GM23338 (cell line): ENCODE data around the gene PMP22. TPM values are rescaled to one million over a fixed set of nuclear protein-coding genes. Genes with fewer than 3 reads are reported as not detected.

Experiments used
- ATAC-seq: fragments of 200-7000 bp; cut with Tn5 transposase; 3 replicates; pipeline ENCODE4 v1.9.1; 2020
- DNase-seq: peaks from one replicate; pipeline ENCODE4 v3.0.0-alpha.2; 2015; ENCODE audit warnings: low spot score
- H2AFZ ChIP-seq: fragments of 200-600 bp; sonication (generic); 2 replicates; pipeline ENCODE4 v1.8.0; 2016; ENCODE audit warnings: antibody characterized with exemption, mild to moderate bottlenecking, moderate library complexity
- H3F3A ChIP-seq: fragments of 200-600 bp; sonication (generic); replicated peaks from 2 replicates; pipeline ENCODE4 v1.8.0; 2017; ENCODE audit warnings: antibody characterized with exemption, mixed run types, low read depth
- H3K27ac ChIP-seq: fragments of 200-600 bp; sonication (generic); 2 replicates; pipeline ENCODE4 v1.6.1; 2016; ENCODE audit warnings: low read depth
- H3K27me3 ChIP-seq: fragments of 200-600 bp; sonication (generic); 2 replicates; pipeline ENCODE4 v1.8.0; 2016; ENCODE audit warnings: mild to moderate bottlenecking, mixed run types, moderate library complexity; ENCODE audit not compliant: insufficient read depth
- H3K36me3 ChIP-seq: fragments of 200-600 bp; sonication (generic); 2 replicates; pipeline ENCODE4 v1.8.0; 2016; ENCODE audit warnings: mild to moderate bottlenecking; ENCODE audit not compliant: insufficient read depth
- H3K4me1 ChIP-seq: fragments of 200-600 bp; sonication (generic); 2 replicates; pipeline ENCODE4 v1.8.0; 2016; ENCODE audit warnings: mild to moderate bottlenecking, moderate library complexity; ENCODE audit not compliant: insufficient read depth
- H3K4me2 ChIP-seq: fragments of 200-600 bp; sonication (generic); 2 replicates; pipeline ENCODE4 v1.7.1; 2017; ENCODE audit warnings: mixed run types
- H3K4me3 ChIP-seq: fragments of 200-600 bp; sonication (generic); 2 replicates; pipeline ENCODE4 v1.6.1; 2016; ENCODE audit warnings: mixed run types
- H3K79me2 ChIP-seq: fragments of 200-600 bp; sonication (generic); replicated peaks from 2 replicates; pipeline ENCODE4 v1.8.0; 2017; ENCODE audit warnings: mild to moderate bottlenecking; ENCODE audit not compliant: insufficient read depth
- H3K9me2 ChIP-seq: fragments of 200-600 bp; sonication (generic); 2 replicates; pipeline ENCODE4 v1.8.0; 2017; ENCODE audit not compliant: insufficient read depth
- H4K20me1 ChIP-seq: fragments of 200-600 bp; sonication (generic); replicated peaks from 2 replicates; pipeline ENCODE4 v1.8.0; 2017; ENCODE audit warnings: mild to moderate bottlenecking; ENCODE audit not compliant: insufficient read depth
- H3K27ac Mint-ChIP-seq: 2 replicates; pipeline ENCODE4 v1.8.0; 2020; ENCODE audit warnings: inconsistent platforms, mild to moderate bottlenecking, moderate library complexity, mixed read lengths
- H3K27me3 Mint-ChIP-seq: 3 replicates; pipeline ENCODE4 v1.8.0; 2022; ENCODE audit warnings: low read depth, mild to moderate bottlenecking, moderate library complexity, mixed read lengths, inconsistent platforms; ENCODE audit not compliant: insufficient read depth, poor library complexity
- H3K36me3 Mint-ChIP-seq: 3 replicates; pipeline ENCODE4 v1.8.0; 2021; ENCODE audit warnings: low read depth, mild to moderate bottlenecking, inconsistent platforms, moderate library complexity, mixed read lengths
- H3K4me1 Mint-ChIP-seq: 3 replicates; pipeline ENCODE4 v1.8.0; 2020; ENCODE audit warnings: mild to moderate bottlenecking, inconsistent platforms, mixed read lengths
- H3K4me3 Mint-ChIP-seq: 3 replicates; pipeline ENCODE4 v1.8.0; 2021; ENCODE audit warnings: moderate library complexity, mild to moderate bottlenecking, inconsistent platforms, mixed read lengths
- H3K9me3 Mint-ChIP-seq: 3 replicates; pipeline ENCODE4 v1.8.0; 2020; ENCODE audit warnings: moderate library complexity, mild to moderate bottlenecking, inconsistent platforms, mixed read lengths
- CREB1 ChIP-seq: fragments of 250-450 bp; sonication (Bioruptor Pico); IDR thresholded peaks from 2 replicates; pipeline ENCODE4 v1.5.0; 2020; ENCODE audit warnings: low read depth, mild to moderate bottlenecking, moderate library complexity
- EZH2 ChIP-seq: fragments of 200-600 bp; sonication (generic); IDR thresholded peaks from one replicate; pipeline ENCODE4 v1.8.0; 2017; ENCODE audit warnings: antibody characterized with exemption, mild to moderate bottlenecking, low read depth; ENCODE audit not compliant: unreplicated experiment
- EZH2phosphoT487 ChIP-seq: fragments of 200-600 bp; sonication (generic); IDR thresholded peaks from one replicate; pipeline ENCODE4 v1.8.1; 2018; ENCODE audit warnings: antibody characterized with exemption; ENCODE audit not compliant: unreplicated experiment
- JUNB ChIP-seq: IDR thresholded peaks from one replicate; pipeline ENCODE4 v1.6.1; 2016; ENCODE audit warnings: antibody characterized with exemption; ENCODE audit not compliant: unreplicated experiment
- NANOG ChIP-seq: IDR thresholded peaks from 2 replicates; pipeline ENCODE4 v1.6.1; 2016; ENCODE audit warnings: antibody characterized with exemption, borderline replicate concordance
- POLR2AphosphoS5 ChIP-seq: IDR thresholded peaks from 2 replicates; pipeline ENCODE4 v1.6.1; 2016; ENCODE audit warnings: antibody characterized with exemption, low read depth
- STAT1 ChIP-seq: IDR thresholded peaks from one replicate; pipeline ENCODE4 v1.6.1; 2016; ENCODE audit warnings: antibody characterized with exemption; ENCODE audit not compliant: unreplicated experiment
- ZNF114 ChIP-seq: fragments of 250-450 bp; sonication (Bioruptor Pico); IDR thresholded peaks from 2 replicates; pipeline ENCODE4 v1.5.0; 2020; ENCODE audit warnings: mild to moderate bottlenecking, moderate library complexity
- ZNF331 ChIP-seq: fragments of 250-450 bp; sonication (Bioruptor Pico); IDR thresholded peaks from 2 replicates; pipeline ENCODE4 v1.5.0; 2020; ENCODE audit warnings: low read depth, mild to moderate bottlenecking, moderate library complexity
- long read RNA-seq: library from polyadenylated mRNA; unstranded; transcript quantifications from one replicate; pipeline ENCODE4 v2.0.0, GENCODE V29; 2020; ENCODE audit not compliant: unreplicated experiment
- polyA plus RNA-seq: library from polyadenylated mRNA; unstranded; fragments of >200 nt; fragmentation: Nextera tagmentation; extraction: Ambion mirVana; gene quantifications from 2 replicates; pipeline ENCODE4 v1.2.1, GENCODE V29; 2016
- total RNA-seq: library from RNA; depleted of rRNA; stranded (reverse); fragments of >200 nt; shearing (Covaris generic); gene quantifications from 2 replicates; pipeline ENCODE4 v1.2.3, GENCODE V29; 2014; rRNA removed
- TF ChIP-seq, protein P1 (sequence below): IDR thresholded peaks from 2 replicates; pipeline ENCODE4 v1.6.1; 2016; ENCODE audit warnings: antibody characterized with exemption
- TF ChIP-seq, protein P2 (sequence below): fragments of 250-450 bp; sonication (Bioruptor Pico); IDR thresholded peaks from 2 replicates; pipeline ENCODE4 v1.5.0; 2020; ENCODE audit warnings: mild to moderate bottlenecking, moderate library complexity
- TF ChIP-seq, protein P3 (sequence below): IDR thresholded peaks from one replicate; pipeline ENCODE4 v1.6.1; 2018; ENCODE audit warnings: antibody characterized with exemption; ENCODE audit not compliant: unreplicated experiment
- TF ChIP-seq, protein P4 (sequence below), 2 experiments: fragments of 200-600 bp in 1 of 2; sonication (generic) in 1 of 2; conservative IDR thresholded peaks; 2 replicates each; pipeline versions ENCODE4 v1.5.1 to v1.6.1; 2016 to 2017; ENCODE audit warnings: antibody characterized with exemption in 2 of 2, low read depth in 2 of 2, mild to moderate bottlenecking in 2 of 2, moderate library complexity in 1 of 2

PMP22 gene
- total RNA-seq (1.6 and 2.2 TPM in 2 replicates), polyA plus RNA-seq (0.94 and 1.2 TPM in 2 replicates)
- long read RNA-seq, partial matches to known transcripts: 5 of 5 reads
- long read RNA-seq, other reads (novel, unspliced or antisense): 0 of 5 reads

DNA sequence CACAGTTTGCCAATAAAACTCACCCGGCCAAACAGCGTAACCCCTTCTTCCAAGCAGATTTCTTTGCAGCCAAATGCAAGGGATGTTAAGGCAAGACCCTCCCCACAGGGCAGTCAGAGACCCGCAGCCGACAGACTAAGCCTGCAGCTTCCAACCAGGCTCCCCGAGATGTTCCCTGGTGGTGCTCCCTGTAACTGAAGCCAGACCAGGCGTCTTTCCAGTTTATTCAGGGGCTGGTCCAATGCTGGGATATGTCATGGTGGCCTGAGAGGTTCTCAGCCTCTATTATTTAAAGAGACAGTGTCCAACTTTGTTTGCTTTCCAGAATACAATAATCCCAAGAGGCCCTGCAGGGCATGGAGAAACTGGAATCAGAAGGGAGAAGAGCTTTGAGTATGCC lies at the start of gene PMP22:
Gene PMP22, minus strand, starts transcription at position 196 of the 400 bp plus-strand sequence. CDS start 4,599 bp downstream, outside the sequence.
- Mint-ChIP-seq H3K4me1 (peaks cover 17% of the 10 kb centered on the region; the same call in 2 of the 3 replicates), H3K36me3 (no peaks in the 10 kb centered on the region), H3K4me3 (no peak within 1 kb of the TSS), H3K27ac (no peak within 1 kb of the TSS), H3K27me3 (peaks cover 53% of the 10 kb centered on the region), H3K9me3 (no peaks in the 10 kb centered on the region)
- Histone ChIP-seq H3K4me2 (no peak within 1 kb of the TSS), H3K4me1 (peaks cover 16% of the 10 kb centered on the region; the same call in 1 of the 2 replicates), H3K36me3 (no peaks in the 10 kb centered on the region), H3K9me2 (no peaks in the 10 kb centered on the region), H3K4me3 (no peak within 1 kb of the TSS), H2AFZ (no peak within 1 kb of the TSS), H3F3A (peaks cover 4% of the 10 kb centered on the region; the same call in 1 of the 2 replicates), H4K20me1 (no peaks in the 10 kb centered on the region), H3K27me3 (peaks cover 58% of the 10 kb centered on the region), H3K27ac (no peak within 1 kb of the TSS), H3K79me2 (no peaks in the 10 kb centered on the region)
- peak; percentile 37 for DNase-seq
- no peak for ATAC-seq
- TF ChIP-seq POLR2AphosphoS5 (no peak), NANOG (no peak), ZNF114 (CRISPR knock-in tag) (no peak), JUNB (no peak), STAT1 (no peak), EZH2 (no peak), CREB1 (no peak), EZH2phosphoT487 (no peak), ZNF331 (no peak)
- TF ChIP-seq, protein P1, sequence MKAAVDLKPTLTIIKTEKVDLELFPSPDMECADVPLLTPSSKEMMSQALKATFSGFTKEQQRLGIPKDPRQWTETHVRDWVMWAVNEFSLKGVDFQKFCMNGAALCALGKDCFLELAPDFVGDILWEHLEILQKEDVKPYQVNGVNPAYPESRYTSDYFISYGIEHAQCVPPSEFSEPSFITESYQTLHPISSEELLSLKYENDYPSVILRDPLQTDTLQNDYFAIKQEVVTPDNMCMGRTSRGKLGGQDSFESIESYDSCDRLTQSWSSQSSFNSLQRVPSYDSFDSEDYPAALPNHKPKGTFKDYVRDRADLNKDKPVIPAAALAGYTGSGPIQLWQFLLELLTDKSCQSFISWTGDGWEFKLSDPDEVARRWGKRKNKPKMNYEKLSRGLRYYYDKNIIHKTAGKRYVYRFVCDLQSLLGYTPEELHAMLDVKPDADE: no peak
- TF ChIP-seq, protein P2, sequence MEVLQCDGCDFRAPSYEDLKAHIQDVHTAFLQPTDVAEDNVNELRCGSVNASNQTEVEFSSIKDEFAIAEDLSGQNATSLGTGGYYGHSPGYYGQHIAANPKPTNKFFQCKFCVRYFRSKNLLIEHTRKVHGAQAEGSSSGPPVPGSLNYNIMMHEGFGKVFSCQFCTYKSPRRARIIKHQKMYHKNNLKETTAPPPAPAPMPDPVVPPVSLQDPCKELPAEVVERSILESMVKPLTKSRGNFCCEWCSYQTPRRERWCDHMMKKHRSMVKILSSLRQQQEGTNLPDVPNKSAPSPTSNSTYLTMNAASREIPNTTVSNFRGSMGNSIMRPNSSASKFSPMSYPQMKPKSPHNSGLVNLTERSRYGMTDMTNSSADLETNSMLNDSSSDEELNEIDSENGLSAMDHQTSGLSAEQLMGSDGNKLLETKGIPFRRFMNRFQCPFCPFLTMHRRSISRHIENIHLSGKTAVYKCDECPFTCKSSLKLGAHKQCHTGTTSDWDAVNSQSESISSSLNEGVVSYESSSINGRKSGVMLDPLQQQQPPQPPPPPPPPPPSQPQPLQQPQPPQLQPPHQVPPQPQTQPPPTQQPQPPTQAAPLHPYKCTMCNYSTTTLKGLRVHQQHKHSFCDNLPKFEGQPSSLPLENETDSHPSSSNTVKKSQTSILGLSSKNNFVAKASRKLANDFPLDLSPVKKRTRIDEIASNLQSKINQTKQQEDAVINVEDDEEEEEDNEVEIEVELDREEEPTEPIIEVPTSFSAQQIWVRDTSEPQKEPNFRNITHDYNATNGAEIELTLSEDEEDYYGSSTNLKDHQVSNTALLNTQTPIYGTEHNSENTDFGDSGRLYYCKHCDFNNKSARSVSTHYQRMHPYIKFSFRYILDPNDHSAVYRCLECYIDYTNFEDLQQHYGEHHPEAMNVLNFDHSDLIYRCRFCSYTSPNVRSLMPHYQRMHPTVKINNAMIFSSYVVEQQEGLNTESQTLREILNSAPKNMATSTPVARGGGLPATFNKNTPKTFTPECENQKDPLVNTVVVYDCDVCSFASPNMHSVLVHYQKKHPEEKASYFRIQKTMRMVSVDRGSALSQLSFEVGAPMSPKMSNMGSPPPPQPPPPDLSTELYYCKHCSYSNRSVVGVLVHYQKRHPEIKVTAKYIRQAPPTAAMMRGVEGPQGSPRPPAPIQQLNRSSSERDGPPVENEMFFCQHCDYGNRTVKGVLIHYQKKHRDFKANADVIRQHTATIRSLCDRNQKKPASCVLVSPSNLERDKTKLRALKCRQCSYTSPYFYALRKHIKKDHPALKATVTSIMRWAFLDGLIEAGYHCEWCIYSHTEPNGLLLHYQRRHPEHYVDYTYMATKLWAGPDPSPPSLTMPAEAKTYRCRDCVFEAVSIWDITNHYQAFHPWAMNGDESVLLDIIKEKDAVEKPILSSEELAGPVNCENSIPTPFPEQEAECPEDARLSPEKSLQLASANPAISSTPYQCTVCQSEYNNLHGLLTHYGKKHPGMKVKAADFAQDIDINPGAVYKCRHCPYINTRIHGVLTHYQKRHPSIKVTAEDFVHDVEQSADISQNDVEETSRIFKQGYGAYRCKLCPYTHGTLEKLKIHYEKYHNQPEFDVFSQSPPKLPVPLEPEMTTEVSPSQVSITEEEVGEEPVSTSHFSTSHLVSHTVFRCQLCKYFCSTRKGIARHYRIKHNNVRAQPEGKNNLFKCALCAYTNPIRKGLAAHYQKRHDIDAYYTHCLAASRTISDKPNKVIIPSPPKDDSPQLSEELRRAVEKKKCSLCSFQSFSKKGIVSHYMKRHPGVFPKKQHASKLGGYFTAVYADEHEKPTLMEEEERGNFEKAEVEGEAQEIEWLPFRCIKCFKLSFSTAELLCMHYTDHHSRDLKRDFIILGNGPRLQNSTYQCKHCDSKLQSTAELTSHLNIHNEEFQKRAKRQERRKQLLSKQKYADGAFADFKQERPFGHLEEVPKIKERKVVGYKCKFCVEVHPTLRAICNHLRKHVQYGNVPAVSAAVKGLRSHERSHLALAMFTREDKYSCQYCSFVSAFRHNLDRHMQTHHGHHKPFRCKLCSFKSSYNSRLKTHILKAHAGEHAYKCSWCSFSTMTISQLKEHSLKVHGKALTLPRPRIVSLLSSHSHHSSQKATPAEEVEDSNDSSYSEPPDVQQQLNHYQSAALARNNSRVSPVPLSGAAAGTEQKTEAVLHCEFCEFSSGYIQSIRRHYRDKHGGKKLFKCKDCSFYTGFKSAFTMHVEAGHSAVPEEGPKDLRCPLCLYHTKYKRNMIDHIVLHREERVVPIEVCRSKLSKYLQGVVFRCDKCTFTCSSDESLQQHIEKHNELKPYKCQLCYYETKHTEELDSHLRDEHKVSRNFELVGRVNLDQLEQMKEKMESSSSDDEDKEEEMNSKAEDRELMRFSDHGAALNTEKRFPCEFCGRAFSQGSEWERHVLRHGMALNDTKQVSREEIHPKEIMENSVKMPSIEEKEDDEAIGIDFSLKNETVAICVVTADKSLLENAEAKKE (CRISPR knock-in tag): no peak
- TF ChIP-seq, protein P3, sequence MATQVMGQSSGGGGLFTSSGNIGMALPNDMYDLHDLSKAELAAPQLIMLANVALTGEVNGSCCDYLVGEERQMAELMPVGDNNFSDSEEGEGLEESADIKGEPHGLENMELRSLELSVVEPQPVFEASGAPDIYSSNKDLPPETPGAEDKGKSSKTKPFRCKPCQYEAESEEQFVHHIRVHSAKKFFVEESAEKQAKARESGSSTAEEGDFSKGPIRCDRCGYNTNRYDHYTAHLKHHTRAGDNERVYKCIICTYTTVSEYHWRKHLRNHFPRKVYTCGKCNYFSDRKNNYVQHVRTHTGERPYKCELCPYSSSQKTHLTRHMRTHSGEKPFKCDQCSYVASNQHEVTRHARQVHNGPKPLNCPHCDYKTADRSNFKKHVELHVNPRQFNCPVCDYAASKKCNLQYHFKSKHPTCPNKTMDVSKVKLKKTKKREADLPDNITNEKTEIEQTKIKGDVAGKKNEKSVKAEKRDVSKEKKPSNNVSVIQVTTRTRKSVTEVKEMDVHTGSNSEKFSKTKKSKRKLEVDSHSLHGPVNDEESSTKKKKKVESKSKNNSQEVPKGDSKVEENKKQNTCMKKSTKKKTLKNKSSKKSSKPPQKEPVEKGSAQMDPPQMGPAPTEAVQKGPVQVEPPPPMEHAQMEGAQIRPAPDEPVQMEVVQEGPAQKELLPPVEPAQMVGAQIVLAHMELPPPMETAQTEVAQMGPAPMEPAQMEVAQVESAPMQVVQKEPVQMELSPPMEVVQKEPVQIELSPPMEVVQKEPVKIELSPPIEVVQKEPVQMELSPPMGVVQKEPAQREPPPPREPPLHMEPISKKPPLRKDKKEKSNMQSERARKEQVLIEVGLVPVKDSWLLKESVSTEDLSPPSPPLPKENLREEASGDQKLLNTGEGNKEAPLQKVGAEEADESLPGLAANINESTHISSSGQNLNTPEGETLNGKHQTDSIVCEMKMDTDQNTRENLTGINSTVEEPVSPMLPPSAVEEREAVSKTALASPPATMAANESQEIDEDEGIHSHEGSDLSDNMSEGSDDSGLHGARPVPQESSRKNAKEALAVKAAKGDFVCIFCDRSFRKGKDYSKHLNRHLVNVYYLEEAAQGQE: no peak
- TF ChIP-seq, protein P4, sequence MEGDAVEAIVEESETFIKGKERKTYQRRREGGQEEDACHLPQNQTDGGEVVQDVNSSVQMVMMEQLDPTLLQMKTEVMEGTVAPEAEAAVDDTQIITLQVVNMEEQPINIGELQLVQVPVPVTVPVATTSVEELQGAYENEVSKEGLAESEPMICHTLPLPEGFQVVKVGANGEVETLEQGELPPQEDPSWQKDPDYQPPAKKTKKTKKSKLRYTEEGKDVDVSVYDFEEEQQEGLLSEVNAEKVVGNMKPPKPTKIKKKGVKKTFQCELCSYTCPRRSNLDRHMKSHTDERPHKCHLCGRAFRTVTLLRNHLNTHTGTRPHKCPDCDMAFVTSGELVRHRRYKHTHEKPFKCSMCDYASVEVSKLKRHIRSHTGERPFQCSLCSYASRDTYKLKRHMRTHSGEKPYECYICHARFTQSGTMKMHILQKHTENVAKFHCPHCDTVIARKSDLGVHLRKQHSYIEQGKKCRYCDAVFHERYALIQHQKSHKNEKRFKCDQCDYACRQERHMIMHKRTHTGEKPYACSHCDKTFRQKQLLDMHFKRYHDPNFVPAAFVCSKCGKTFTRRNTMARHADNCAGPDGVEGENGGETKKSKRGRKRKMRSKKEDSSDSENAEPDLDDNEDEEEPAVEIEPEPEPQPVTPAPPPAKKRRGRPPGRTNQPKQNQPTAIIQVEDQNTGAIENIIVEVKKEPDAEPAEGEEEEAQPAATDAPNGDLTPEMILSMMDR (conservative IDR thresholded peaks at IDR 0.05; ENCODE audit: low read depth in 2 of 2): no peak
